Activated T-cell treated with anti-CD3 and anti-CD28 coated beads for 4 hours (primary cell): ENCODE measurements around the gene VIPR2.

Source experiments
- DNase-seq: peaks from one replicate; pipeline ENCODE4 v3.0.0-alpha.2; 2020

The VIPR2 gene

DNA sequence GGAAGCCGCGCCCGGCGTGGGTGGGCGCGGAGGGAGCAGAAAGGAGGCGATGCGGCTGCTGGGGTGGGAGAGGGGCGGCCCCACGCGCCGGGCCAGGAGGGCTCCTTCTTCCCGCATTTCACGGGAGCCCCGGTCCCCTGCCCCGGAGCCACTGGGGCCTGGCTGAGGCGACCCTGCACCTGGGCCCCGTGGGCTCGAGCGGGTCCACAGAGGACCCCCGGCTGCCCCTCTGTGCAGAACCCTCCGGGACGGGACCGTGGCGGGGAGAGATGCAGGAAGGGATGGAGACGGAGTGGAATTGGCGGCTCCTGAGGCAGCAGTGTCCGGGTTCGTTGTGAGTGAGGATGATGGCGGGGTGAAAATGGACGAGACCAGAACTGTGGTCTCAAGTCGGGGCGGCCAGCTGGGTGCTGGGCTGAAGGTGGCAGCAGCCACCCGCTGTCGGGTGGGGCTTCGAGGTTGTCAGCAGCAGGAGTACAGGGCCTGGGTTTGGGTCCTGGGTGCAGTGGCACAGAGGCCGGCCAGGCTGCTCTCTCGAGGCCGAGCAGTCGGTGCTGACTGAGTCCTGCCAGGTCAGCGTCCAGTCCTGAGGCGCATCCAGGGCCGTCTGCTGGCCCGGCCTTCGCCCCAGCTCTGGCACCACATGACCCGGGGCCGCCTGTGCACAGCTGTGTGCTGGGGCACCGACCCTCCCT, 80.4 kb downstream of the VIPR2 start:
- no peak for DNase-seq

DNA sequence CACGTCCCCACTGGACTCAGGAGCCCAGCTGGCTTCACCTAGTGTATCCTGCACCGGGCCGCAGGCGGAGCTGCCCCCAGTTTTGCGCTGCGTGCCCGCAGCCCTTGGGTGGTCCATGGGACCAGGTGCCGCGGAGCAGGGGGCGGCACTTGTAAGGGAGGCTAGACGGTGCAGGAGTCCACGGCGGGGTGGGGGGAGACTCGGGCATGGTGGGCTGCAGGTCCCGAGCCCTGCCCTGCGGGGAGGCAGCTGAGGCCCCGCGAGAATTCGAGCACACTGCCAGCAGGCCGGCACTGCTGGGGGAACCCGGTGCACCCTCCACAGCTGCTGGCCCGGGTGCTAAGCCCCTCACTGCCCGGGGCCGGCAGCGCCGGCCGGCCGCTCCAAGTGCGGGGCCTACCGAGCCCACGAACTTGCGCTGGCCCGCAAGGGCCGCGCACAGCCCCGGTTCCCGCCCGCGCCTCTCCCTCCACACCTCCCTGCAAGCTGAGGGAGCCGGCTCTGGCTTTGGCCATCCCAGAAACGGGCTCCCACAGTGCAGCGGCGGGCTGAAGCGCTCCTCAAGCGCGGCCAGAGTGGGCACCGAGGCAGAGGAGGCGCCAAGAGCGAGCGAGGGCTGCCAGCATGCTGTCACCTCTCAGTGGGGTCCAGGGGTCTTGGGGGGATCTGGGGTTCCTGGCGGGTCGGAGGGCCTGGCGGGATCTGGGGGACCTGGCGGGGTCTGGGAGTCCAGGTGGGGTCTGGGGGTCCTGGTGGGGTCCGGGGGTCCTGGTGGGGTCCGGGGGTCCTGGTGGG, 81.4 kb downstream of the VIPR2 start:
- DNase-seq = no peak

DNA sequence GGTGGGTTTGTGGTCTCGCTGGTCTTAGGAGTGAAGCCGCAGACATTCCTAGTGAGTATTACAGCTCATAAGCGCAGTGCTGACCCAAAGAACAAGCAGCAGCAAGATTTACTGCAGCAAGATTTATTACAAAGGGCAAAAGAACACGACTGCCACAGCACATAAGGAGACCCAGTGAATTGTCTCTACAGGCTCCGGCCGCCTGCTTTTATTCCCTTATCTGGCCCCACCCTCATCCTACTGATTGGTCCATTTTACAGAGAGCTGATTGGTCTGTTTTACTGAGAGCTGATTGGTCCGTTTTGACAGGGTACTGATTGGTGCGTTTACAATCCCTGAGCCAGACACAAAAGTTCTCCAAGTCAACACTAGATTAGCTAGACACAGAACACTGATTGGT, 82.1 kb downstream of the VIPR2 start:
- no peak for DNase-seq

DNA sequence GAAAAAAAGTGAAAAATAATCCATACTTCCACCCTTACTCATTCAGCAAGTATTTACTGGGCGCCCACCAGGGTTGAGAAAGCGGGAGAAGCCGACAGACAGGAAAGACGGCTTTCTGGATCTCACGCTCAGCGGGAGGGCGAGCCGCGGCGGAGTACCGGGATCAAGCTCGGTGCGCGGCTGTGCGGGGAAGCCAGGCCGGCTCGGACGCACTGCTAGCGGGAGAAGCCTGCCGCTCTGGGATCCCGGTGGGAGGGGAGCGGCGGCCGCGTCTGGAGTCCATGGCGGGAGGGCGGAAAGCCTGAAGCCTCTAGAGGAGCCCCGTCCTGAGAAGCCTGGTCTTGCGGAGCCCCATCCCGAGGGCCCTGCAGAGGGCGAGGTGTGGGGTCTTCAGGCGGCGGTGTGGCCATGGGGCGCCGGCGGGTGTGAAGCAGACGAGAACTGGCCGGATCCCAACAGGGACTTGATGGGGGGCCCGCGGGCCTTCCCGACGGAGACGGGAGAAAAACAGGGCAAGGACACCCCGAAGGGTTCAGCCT, 82.9 kb downstream of the VIPR2 start:
- DNase-seq = no peak

DNA sequence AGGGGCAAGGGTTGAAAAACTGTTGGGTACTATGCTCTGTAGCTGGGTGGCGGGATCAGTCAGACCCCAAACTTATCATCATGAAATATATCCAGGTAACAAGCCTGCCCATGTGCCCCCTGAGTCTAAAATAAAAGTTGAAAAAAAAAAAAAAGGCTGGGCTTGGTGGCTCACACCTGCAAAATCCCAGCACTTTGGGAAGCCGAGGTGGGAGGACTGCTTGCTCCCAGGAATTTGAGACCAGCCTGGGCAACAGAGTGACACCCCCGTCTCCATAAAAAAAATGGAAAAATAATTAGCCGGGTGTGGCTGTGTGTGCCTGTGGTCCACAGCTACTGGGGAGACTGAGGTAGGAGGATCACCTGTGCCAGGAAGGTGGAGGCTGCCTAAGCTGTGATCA, 83.5 kb downstream of the VIPR2 start:
- no peak for DNase-seq

DNA sequence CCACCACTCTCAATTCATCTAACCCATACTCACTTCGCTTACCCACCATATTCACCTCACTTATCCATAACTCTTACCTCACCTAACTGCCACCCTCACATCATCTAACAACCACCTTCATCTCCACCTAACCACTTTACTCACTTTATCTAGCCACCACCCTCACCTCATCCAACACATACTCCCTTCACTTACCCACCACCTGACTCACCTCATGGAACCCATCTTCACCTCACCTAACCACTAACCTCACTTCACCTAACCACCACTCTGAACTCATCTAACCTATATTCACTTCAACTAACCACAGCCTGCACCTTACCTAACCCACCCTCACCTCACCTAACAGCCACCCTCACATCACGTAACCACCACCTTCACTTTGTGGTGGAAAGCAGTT, 84.2 kb downstream of the VIPR2 start:
- no peak for DNase-seq

DNA sequence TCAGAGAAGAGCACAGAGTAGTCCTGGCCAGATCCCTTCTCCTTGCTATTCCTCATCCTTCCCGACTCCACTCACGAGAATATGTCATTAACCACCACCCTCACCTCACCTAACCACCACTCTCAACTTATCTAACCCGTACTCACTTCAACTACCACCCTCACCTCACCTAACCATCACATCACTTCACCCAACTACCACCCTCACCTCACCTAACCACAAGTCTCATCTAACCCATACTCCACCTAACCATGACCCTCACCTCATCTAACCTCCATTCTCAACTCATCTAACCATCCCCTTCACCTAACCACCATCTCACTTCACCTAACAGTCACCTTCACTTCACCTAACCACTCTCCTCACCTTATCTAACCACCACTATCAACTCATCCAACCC, 85.0 kb downstream of the VIPR2 start:
- DNase-seq = no peak

DNA sequence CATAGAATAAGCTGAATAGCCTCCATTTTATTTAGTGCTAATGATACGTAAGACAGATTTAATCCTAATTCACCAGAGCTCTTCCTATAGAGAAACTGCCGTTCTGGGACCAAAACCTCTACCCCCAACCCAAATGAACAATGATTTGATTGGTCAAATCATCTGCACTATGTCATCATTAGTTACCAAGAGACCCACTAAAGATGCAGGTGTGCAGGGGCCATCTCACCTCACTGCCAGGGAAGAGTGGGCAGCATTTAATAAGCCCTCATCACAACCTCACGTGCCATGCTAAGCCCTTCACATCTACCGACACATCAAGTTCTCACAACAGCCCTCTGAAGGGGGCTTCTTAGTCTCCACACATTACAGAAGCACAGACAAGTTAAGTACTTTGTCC, 87.0 kb downstream of the VIPR2 start:
- DNase-seq = no peak

DNA sequence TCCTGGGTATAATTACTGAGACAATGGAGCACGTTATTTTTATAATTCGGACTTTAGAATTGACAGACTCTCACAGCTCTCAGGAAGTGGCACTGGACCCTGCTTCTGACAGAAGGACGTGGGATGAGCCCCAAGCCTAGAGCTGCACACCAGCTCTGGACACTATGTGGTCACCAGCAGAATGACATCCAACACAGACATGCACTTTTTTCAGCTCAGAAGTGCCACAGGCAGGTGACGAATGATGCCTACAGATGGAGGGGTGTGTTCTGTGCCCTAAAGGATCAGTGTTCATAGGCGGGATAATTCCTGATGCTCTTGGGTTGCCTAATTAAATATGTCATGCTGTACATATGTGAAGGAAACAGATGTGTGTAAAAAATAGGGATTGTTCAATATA, 87.9 kb downstream of the VIPR2 start:
- DNase-seq = no peak

DNA sequence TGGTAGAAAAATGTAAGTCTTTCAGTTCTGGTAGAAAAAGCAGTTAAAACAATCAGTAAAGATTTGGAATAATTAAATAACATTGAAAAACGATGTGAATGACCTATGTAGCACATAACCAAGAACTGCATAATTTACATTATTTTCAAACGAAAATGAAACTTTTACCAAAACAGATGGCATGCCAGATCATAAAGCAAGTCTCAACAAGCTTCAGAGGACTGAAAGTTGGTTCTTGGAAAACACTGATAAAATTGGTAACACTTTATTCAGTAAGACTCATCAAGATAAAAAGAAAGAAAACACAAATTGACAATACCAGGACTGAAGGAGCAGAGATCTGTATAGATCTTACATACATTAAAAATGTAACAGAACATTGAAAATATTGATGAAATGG, 92.8 kb downstream of the VIPR2 start:
- DNase-seq = no peak

DNA sequence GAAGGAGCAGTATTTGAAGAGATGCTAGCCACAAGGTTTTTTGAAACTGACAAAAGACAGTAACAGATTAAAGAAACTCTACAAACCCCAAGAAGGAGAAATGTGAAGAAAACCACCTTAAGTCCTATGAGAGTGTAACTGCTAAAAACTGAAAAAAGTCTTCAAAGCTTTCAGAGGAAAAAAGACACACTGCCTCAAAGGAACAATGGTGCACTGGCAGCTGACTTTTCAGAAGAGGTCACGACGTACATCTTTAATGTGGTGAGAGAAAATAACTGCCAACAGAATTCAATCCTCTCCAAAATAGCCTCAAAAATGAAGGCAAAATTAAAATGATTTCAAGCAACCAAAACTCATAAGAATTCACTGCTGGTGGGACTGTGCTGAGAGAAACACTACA, 94.0 kb downstream of the VIPR2 start:
- DNase-seq = no peak

DNA sequence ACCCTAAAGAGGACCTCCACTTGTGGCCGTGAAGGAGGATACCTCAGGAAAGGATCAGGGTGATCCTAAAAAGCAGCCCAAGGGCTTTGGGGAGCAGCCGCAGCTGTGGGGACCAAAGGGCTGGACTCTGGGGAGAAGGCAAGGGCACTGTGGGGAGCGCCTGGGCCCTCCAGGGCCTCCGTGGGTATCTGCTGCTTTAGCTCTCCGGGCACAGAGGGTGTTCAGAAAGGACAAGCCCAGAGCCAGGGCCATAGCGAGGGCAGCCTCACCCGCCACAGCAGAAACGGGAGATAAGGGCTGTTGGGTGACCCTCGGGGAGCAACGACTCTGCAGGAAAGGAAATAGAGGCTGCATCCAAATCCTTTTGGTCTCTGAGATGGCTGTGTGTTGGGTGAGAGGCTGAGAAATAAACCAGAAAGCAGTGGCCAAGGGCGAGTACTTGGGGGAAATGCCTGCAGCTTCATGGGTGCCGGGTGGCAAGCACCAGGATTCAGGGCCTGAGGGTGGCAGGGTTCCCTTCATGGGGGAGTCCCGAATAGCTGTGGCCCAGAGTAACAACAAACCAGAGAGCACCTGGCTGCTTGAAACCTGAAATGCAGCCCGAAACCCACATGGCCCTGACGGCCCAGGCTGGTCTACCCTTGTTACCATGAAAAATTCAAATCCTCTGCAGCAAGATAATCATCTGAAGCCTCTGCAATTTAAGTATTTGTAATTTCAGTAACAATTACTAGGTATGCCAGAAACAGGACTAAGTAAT, 95.2 kb downstream of the VIPR2 start:
- DNase-seq = no peak

DNA sequence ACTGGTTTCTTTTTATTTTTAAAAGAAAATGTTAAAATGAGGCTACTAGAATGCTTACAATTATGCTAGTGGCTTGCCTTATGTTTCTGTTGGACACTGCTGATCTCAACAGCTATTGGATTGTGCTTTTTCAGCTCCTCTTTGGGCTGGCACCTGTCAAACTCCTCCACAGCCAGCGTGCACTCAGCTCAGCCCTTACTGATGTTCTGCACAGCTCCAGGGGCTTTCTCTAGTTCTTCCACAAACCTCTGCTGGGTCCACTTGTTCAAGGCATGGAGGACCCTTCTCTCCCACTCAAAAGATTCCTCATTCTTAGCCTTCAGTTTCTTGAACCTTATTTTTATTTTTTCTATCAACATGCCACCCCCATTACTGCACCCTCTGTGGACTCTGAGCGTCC, 96.0 kb downstream of the VIPR2 start:
- no peak for DNase-seq

DNA sequence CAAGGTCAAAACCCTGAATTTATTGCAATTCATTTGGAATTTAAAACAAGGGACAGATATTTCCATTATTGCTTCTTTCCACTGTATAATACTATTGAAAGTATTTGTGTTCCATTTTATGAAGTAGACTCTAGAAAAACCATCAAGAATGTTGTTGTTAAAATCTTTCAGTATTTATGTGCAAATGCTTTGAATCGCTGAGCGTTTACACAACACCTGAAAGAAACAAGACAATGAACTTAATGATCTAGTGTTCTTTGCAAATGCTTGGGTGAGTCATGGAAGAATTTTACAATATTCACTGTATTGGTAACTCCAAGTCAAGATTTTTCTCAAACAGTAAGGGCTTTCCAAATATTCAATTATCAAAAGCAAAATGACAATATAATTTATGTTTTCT, 97.1 kb downstream of the VIPR2 start:
- DNase-seq = no peak

DNA sequence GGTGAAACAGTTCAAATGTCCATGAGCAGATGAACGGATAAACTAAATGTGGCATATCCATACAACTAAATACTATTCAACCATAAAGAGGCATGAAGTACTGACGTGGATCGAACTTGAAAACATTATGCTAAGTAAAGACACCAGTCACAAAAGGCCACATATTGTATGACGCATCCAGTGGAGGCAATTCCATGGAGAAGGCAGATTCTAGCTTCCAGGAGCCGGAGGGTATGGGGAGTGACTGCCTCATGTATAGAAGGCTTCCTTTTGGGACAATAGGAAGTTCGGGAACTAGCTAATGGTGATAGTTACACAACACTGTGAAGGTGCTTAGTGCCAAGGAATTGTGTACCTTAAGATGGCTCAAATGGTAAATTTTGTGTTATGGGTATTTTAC, 98.4 kb downstream of the VIPR2 start:
- DNase-seq = no peak

DNA sequence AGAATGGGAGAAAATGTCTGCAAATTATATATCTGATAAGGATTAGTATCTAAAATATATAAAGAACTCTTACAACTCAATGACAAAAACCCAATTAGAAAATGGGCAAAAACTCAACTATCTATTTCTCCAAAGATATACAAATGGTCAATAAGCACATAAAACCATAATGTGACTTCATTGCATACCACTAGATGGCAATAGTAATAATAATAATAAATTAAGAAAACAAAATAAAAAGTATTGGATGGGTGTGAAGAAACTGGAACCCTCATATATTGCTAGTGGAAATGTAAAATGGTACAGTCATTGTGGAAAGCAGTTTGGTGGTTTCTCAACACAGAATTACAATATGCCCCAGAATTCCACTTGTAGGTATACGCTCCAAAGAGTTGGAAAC, 98.8 kb downstream of the VIPR2 start:
- no peak for DNase-seq

DNA sequence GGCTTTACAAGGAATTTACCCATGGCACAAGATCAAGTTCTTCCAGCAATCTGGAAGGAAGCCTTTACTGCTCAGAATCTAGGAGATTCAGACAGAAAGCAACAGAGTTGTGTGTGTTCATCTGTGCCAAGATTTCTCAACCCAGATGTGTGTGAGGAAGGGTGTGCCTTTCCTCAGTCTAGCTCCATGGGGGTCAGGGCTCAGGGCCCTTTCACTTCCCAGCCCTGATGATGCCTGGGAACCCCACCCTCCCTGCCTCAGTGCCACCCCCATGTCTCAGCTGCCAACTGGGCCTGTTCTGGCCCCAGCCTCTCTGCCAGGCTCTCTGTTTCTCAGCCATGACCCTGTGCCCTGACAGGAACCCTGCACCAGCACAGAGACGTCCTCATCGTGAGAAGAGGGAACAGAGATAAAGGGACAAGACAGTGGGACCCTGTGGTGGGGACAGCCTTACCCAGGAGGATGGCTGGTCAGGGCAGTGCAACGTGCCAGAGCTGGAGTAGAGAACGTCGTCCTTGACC, 102.0 kb downstream of the VIPR2 start:
- DNase-seq = no peak

DNA sequence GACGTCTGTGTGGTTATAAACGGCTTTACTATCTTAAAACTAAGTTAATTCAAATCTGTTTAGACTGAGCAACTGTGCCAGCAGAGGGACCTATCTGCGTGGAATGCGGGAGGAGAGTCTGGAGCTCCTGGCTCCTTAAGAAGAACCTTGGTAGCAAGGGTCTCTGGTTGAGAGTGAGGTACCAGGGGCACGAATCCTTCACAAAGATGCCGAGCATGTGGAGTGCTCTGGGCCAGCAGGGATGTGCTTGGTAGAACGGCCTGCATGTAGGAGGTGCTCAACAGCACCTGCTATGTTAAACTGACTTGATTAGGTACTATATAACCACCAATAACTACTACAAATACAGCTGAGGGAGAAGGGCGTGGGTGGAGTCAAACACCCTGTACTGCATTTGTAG, 102.6 kb downstream of the VIPR2 start:
- no peak for DNase-seq

DNA sequence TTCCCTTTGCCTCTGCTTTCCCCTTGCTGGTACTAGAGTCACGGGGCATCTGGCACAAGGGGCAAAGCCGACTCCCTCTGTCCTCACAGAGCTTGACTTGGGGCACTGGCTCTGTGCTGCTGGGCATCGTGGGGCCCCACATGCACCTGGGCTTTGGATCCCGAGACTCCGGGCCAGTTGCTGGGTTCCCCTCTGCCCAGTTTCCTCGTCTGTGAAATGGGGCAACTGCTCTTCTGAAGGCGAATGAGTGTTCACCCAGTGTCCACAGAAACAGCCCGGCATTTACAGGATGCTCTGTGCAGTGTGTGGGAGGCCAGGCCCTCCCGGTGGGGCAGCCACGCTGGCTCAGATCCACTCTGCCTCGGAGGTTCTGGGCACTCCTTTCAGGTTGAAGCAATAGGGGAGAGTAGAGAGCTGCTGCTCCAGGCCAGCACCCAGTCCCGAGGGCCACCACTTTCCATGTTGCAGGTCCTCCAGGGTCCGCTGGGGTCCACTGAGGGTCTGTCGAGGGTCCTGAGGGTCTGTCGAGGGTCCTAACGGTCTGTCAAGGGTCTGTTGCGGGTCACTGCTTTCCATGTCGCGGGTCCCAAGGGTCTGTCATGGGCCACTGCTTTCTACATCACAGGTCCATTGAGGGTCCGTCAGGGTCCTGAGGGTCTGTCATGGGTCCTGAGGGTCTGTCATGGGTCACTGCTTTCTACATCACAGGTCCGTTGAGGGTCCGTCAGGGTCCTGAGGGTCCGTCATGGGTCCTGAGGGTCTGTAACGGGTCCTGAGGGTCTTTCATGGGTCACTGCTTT, 103.6 kb downstream of the VIPR2 start:
- DNase-seq = no peak

DNA sequence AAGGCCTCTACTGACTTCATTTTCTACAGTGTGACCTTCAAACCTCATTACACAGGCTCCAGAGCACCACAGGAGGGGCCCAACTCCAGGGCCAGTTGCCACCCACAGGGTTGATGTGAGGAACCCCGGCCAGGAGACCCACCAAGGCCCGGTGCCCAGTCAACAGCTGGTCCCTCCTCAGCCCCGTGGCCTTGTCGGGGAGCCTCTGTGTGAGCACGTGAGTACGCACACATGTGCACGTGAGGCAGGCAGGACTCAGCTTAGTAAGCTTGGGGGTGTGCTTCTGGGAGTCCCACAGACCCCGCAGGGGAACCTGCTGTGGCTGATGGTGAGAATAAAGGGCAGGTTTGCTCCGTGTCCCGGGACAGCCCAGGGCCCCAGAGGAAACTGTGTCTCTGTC, 104.5 kb downstream of the VIPR2 start:
- DNase-seq = no peak

DNA sequence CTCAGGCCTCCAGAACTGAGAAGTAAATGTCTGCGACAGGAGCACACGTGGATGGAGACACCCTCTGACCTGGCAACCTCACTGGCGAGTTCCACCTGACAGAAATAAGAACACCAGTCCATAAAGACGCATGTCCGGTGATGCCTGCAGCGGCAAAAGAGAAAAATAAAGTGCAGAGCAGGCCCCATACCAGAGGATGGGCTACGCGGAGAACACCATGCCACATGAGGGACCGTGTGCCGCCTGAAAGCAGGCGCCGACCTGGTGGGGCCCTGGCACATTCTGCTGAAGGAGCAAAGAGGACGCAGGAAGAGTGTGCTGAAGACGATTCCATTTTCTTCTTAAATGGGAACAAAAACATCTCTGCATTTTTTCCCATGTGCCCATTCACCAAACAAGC, 105.0 kb downstream of the VIPR2 start:
- no peak for DNase-seq

DNA sequence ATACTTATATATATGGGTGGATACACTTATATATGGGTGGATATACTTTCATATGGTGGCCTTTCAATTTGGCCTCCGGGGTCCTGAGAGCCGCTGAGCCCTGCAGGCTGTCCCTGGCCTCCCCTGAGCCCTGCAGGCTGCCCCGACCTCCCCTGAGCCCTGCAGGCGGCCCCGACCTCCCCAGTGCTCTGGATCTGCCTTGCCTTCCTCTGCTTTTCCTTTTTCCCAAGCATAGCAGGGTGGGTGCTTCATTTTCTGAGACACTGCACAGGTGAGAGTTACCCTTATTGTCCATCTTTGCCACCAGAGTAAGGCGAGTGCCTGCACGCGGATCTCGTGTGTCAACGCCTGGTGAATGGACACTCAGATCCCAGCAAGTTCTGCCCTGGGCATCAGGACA, 106.6 kb downstream of the VIPR2 start:
- no peak for DNase-seq
